ENCODE results near the gene FOXE1. TPM values are rescaled to one million over a fixed set of nuclear protein-coding genes. Genes with fewer than 3 reads are reported as not detected.

Gene FOXE1
- total and polyA plus RNA-seq, 7 experiments from 2014 or later, result 0.05 TPM; not detected in 6

DNA sequence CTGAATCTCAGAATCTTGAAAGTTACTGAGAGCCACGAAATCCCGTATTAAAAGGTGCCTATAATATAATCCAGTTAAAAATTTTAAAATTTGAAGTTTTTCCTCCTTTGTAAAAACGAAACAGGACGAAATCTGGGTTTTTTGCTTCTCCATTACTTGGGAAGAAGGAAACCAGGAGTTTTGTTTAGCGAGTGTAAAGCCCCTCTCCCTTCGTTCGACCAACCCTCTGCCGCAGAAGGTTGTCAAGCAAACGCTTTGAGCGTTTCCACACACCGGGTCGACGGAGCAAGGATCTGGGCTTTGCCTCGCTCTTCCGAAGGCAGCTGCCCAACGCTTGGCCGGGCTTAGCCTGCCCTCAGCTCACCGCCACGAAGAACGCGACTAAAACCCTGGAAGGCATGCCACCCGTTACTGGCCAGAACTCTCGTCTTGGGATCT is 1.6 kb upstream of the FOXE1 start:
- ChIA-PET POLR2A (interaction anchor here (0.9 kb wide), 1 partner anchor 70 kb away, joined by 3 read pairs; no protein-coding TSS in a partner anchor), CTCF (no interaction called here)
- no peaks in the 10 kb centered on the region for H3K36me3 ChIP-seq (ENCODE audit: control insufficient read depth in 2 of 3, insufficient read depth in 3 of 3, low read length in 3 of 3)
- Mint-ChIP-seq H3K4me1 (peaks cover 6 to 39% (median 22%) of the 10 kb centered on the region in 7 donors), H3K27ac (no peak overlapping the region), H3K4me3 (peak overlapping the region in 4 of 10 donors; percentile 15 to 75 (median 47)), H3K9me3 (peaks cover 0 to 17% (median 3%) of the 10 kb centered on the region in 11 donors), H3K36me3 (peaks cover 0 to 6% (median 0%) of the 10 kb centered on the region in 5 donors), H3K27me3 (peaks cover 63 to 86% (median 72%) of the 10 kb centered on the region in 5 donors)
- peaks cover 5 to 16% of the 10 kb centered on the region in 2 donors for H3K4me1 ChIP-seq (ENCODE audit: control insufficient read depth in 2 of 2, insufficient read depth in 2 of 2, low read length in 2 of 2)
- no peak overlapping the region for H3K27ac ChIP-seq (ENCODE audit: low read depth, low read length)
- H3K27me3 ChIP-seq (ENCODE audit: control insufficient read depth in 2 of 2, insufficient read depth in 2 of 2, low read length in 2 of 2), result peaks cover 12 to 43% of the 10 kb centered on the region in 2 donors
- intact Hi-C loops (cut with micrococcal nuclease), result loop anchor here (5.0 kb wide), 3 partner anchors 49 to 154 kb away; partner anchors contain the start of gene XPA (in 1 of the 2)
- DNase-seq (no peak), ATAC-seq (no peak)
- no peak overlapping the region for H3K4me3 ChIP-seq (ENCODE audit: low read length)
- H3K9me3 ChIP-seq (ENCODE audit: control insufficient read depth in 2 of 3, low read length in 3 of 3), result no peaks in the 10 kb centered on the region

DNA sequence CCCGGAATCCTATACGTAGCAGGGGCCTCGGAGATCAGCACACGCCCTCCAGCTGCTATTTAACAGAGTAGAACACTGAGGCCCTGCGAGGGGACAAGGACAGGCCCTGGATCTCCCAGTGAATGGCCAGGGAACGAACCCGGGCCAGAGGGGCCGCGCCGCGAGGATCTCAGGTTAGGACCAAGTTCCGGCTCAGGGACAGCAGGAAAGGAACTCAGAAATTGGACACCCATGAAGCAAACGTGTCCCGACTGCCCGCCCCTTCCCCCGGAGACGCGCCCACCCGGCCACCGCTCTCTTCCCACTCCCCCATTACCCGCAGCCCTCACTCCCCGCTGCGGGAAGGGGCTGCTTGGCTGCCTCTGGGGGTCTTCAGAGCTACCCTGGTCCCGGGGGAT is 1.0 kb upstream of the FOXE1 start:
- CTCF ChIA-PET, result no interaction called here
- Mint-ChIP-seq H3K27ac (peak overlapping the region in 3 of 9 donors; percentile 21 to 52 (median 38)), H3K4me3 (peak overlapping the region in 9 of 10 donors; percentile 49 to 80 (median 65)), H3K27me3 (peaks cover 62 to 87% (median 71%) of the 10 kb centered on the region in 5 donors), H3K36me3 (peaks cover 0 to 6% (median 0%) of the 10 kb centered on the region in 5 donors), H3K4me1 (peaks cover 5 to 39% (median 22%) of the 10 kb centered on the region in 7 donors), H3K9me3 (peaks cover 0 to 17% (median 3%) of the 10 kb centered on the region in 11 donors)
- H3K4me1 ChIP-seq (ENCODE audit: control insufficient read depth in 2 of 2, insufficient read depth in 2 of 2, low read length in 2 of 2), result peaks cover 5 to 16% of the 10 kb centered on the region in 2 donors
- ATAC-seq (no peak), DNase-seq (peak in 1 of 9 donors; percentile 14)
- no peaks in the 10 kb centered on the region for H3K36me3 ChIP-seq (ENCODE audit: control insufficient read depth in 2 of 3, insufficient read depth in 3 of 3, low read length in 3 of 3)
- POLR2A ChIA-PET, result interaction anchor here (0.7 kb wide), 1 partner anchor 70 kb away, joined by 3 read pairs; the partner anchor contains the start of gene TRMO
- intact Hi-C loops (cut with micrococcal nuclease), result loop anchor here (5.0 kb wide), 3 partner anchors 50 to 155 kb away; partner anchors contain the start of gene XPA (in 1 of the 2)
- no peaks in the 10 kb centered on the region for H3K9me3 ChIP-seq (ENCODE audit: control insufficient read depth in 2 of 3, low read length in 3 of 3)
- H3K27ac ChIP-seq (ENCODE audit: low read depth, low read length), result no peak overlapping the region
- H3K27me3 ChIP-seq (ENCODE audit: control insufficient read depth in 2 of 2, insufficient read depth in 2 of 2, low read length in 2 of 2), result peaks cover 12 to 48% of the 10 kb centered on the region in 2 donors
- H3K4me3 ChIP-seq (ENCODE audit: low read length), result no peak overlapping the region

DNA sequence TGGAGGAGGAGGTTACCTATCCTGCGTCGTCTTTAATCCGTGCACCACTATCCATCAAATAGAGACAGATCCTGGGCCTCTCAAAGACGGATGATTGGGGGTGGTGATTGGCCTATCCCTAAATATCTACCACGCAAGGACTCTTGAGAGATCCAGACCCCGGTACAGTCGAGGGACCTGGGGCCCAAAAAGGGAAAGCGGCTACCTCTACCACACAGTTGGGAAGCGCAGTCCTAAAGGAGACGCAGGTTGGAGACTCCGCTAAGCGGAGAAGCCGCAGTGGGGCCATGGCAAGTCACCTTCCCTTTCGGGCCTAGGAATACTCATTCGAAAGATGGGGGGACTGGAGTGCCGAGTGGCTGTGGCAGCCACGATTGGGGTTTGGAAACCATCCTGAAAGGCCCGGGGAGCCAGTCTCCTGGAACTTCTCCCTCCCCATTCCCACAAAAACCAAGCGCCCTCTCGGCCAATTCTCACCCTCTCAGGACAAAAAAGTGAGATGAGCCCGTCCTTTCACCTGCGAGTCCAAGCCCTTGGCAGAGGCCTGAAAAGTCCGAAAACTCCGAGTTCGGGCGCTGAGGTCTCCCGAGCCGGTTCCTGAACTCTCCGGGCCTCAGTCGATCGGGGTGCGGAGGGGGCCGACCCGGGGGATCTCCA is 499 bp upstream of the FOXE1 start:
- Histone ChIP-seq H3K36me3 (ENCODE audit: control insufficient read depth in 2 of 3, insufficient read depth in 3 of 3, low read length in 3 of 3) (no peaks in the 10 kb centered on the region), H3K4me3 (ENCODE audit: low read length) (peak overlapping the region; percentile 19), H3K9me3 (ENCODE audit: control insufficient read depth in 2 of 3, low read length in 3 of 3) (no peaks in the 10 kb centered on the region), H3K27me3 (ENCODE audit: control insufficient read depth in 2 of 2, insufficient read depth in 2 of 2, low read length in 2 of 2) (peaks cover 12 to 49% of the 10 kb centered on the region in 2 donors), H3K27ac (ENCODE audit: low read depth, low read length) (no peak overlapping the region), H3K4me1 (ENCODE audit: control insufficient read depth in 2 of 2, insufficient read depth in 2 of 2, low read length in 2 of 2) (peaks cover 5 to 16% of the 10 kb centered on the region in 2 donors)
- Mint-ChIP-seq H3K27me3 (peaks cover 62 to 87% (median 71%) of the 10 kb centered on the region in 5 donors), H3K27ac (peak overlapping the region in 3 of 9 donors; percentile 21 to 52 (median 38)), H3K4me3 (peak overlapping the region; percentile 9 to 80 (median 64)), H3K9me3 (peaks cover 0 to 17% (median 0%) of the 10 kb centered on the region in 11 donors), H3K36me3 (peaks cover 0 to 6% (median 0%) of the 10 kb centered on the region in 5 donors), H3K4me1 (peaks cover 5 to 43% (median 26%) of the 10 kb centered on the region in 7 donors)
- POLR2A ChIA-PET, result interaction anchor here (0.7 kb wide), 1 partner anchor 70 kb away, joined by 3 read pairs; the partner anchor contains the start of gene TRMO
- CTCF ChIA-PET, result interaction anchor here (1.0 kb wide), 1 partner anchor 13 kb away, joined by 3 read pairs; no protein-coding TSS in a partner anchor
- DNase-seq (peak in 1 of 9 donors; percentile 22), ATAC-seq (no peak)
- intact Hi-C loops (cut with micrococcal nuclease), result loop anchor here (5.0 kb wide), 3 partner anchors 50 to 155 kb away; partner anchors contain the start of gene XPA (in 1 of the 2)

DNA sequence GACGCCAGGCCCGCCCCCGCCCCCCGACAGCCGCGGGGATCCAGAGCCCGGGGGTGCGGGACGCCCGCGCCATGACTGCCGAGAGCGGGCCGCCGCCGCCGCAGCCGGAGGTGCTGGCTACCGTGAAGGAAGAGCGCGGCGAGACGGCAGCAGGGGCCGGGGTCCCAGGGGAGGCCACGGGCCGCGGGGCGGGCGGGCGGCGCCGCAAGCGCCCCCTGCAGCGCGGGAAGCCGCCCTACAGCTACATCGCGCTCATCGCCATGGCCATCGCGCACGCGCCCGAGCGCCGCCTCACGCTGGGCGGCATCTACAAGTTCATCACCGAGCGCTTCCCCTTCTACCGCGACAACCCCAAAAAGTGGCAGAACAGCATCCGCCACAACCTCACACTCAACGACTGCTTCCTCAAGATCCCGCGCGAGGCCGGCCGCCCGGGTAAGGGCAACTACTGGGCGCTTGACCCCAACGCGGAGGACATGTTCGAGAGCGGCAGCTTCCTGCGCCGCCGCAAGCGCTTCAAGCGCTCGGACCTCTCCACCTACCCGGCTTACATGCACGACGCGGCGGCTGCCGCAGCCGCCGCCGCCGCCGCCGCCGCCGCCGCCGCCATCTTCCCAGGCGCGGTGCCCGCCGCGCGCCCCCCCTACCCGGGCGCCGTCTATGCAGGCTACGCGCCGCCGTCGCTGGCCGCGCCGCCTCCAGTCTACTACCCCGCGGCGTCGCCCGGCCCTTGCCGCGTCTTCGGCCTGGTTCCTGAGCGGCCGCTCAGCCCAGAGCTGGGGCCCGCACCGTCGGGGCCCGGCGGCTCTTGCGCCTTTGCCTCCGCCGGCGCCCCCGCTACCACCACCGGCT is 1.0 kb downstream of the FOXE1 start:
- H3K4me1 Mint-ChIP-seq, result peaks cover 9 to 39% (median 21%) of the 10 kb centered on the region in 7 donors
- peaks cover 62 to 86% (median 71%) of the 10 kb centered on the region in 5 donors for H3K27me3 Mint-ChIP-seq
- H3K9me3 ChIP-seq (ENCODE audit: control insufficient read depth in 2 of 3, low read length in 3 of 3), result no peaks in the 10 kb centered on the region
- DNase-seq (peak; percentile 47 to 72 (median 59)), ATAC-seq (peak; percentile 87)
- H3K27ac Mint-ChIP-seq, result peak overlapping the region in 6 of 9 donors; percentile 1 to 91 (median 73)
- H3K27ac ChIP-seq (ENCODE audit: low read depth, low read length), result no peak overlapping the region
- ChIA-PET POLR2A (no interaction called here), CTCF (interaction anchor here (1.0 kb wide), 1 partner anchor 12 kb away, joined by 3 read pairs; no protein-coding TSS in a partner anchor)
- H3K9me3 Mint-ChIP-seq, result peaks cover 0 to 17% (median 0%) of the 10 kb centered on the region in 11 donors
- H3K4me1 ChIP-seq (ENCODE audit: control insufficient read depth in 2 of 2, insufficient read depth in 2 of 2, low read length in 2 of 2), result peaks cover 5 to 18% of the 10 kb centered on the region in 2 donors
- H3K36me3 ChIP-seq (ENCODE audit: control insufficient read depth in 2 of 3, insufficient read depth in 3 of 3, low read length in 3 of 3), result no peaks in the 10 kb centered on the region
- peaks cover 12 to 54% of the 10 kb centered on the region in 2 donors for H3K27me3 ChIP-seq (ENCODE audit: control insufficient read depth in 2 of 2, insufficient read depth in 2 of 2, low read length in 2 of 2)
- H3K36me3 Mint-ChIP-seq, result peaks cover 0 to 6% (median 0%) of the 10 kb centered on the region in 5 donors
- H3K4me3 Mint-ChIP-seq, result peak overlapping the region; percentile 85 to 93 (median 90)
- peak overlapping the region; percentile 51 for H3K4me3 ChIP-seq (ENCODE audit: low read length)
- intact Hi-C loops (cut with micrococcal nuclease), result loop anchor here (1.0 to 5.0 kb wide), 5 partner anchors 48 to 157 kb away; partner anchors contain the start of genes TRMO (in 1 of the 2) and XPA (in 1 of the 2)

DNA sequence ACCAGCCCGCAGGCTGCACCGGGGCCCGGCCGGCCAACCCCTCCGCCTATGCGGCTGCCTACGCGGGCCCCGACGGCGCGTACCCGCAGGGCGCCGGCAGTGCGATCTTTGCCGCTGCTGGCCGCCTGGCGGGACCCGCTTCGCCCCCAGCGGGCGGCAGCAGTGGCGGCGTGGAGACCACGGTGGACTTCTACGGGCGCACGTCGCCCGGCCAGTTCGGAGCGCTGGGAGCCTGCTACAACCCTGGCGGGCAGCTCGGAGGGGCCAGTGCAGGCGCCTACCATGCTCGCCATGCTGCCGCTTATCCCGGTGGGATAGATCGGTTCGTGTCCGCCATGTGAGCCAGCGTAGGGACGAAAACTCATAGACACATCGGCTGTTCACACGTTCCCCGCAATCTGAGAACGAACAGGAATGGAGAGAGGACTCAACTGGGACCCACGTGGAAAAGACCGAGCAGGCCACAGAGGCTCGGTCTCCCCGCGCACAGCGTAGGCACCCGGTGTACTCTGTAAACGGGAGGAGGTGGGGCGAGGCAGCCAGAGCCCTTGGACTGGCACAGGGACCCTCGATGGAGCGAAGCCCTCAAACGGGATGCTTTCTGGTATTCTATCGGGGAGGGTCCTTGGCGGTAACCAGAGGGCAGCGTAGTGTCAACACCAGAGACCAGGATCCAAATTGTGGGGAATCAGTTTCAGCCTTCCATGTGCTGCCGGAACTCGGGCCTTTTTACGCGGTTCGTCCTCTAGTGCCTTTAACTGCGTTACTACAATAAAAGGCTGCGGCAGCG is 1.9 kb downstream of the FOXE1 start:
- Mint-ChIP-seq H3K4me3 (peak overlapping the region in 9 of 10 donors; percentile 32 to 85 (median 51)), H3K27me3 (peaks cover 62 to 86% (median 71%) of the 10 kb centered on the region in 5 donors), H3K9me3 (peaks cover 0 to 16% (median 0%) of the 10 kb centered on the region in 11 donors), H3K4me1 (peaks cover 9 to 33% (median 16%) of the 10 kb centered on the region in 7 donors), H3K36me3 (peaks cover 0 to 4% (median 0%) of the 10 kb centered on the region in 5 donors), H3K27ac (peak overlapping the region in 1 of 9 donors; percentile 18)
- ATAC-seq (no peak), DNase-seq (no peak)
- H3K4me1 ChIP-seq (ENCODE audit: control insufficient read depth in 2 of 2, insufficient read depth in 2 of 2, low read length in 2 of 2), result peaks cover 5 to 14% of the 10 kb centered on the region in 2 donors
- intact Hi-C loops (cut with micrococcal nuclease), result loop anchor here (1.0 to 5.0 kb wide), 5 partner anchors 47 to 158 kb away; partner anchors contain the start of genes TRMO (in 1 of the 2) and XPA (in 1 of the 2)
- peaks cover 8 to 56% of the 10 kb centered on the region in 2 donors for H3K27me3 ChIP-seq (ENCODE audit: control insufficient read depth in 2 of 2, insufficient read depth in 2 of 2, low read length in 2 of 2)
- H3K36me3 ChIP-seq (ENCODE audit: control insufficient read depth in 2 of 3, insufficient read depth in 3 of 3, low read length in 3 of 3), result no peaks in the 10 kb centered on the region
- no peaks in the 10 kb centered on the region for H3K9me3 ChIP-seq (ENCODE audit: control insufficient read depth in 2 of 3, low read length in 3 of 3)
- ChIA-PET POLR2A (interaction anchor here (0.8 kb wide), 1 partner anchor 67 kb away, joined by 3 read pairs; no protein-coding TSS in a partner anchor), CTCF (no interaction called here)
- no peak overlapping the region for H3K4me3 ChIP-seq (ENCODE audit: low read length)
- no peak overlapping the region for H3K27ac ChIP-seq (ENCODE audit: low read depth, low read length)
